HG02588 (cell line): Measurements from ENCODE around the gene DNM1.

Source experiments
- ATAC-seq: cut with Tn5 transposase; IDR thresholded peaks from one replicate; pipeline ENCODE4 v1.9.1; 2021; ENCODE audit warnings: mild to moderate bottlenecking, moderate library complexity; ENCODE audit not compliant: unreplicated experiment

DNM1 gene

GRCh38 chr9:128249908-128250838 is 47.0 kb downstream of the DNM1 start:
- ATAC-seq, result peak; percentile 76

- no peak for ATAC-seq
These were observed 47.9 kb downstream of the DNM1 start for GRCh38 chr9:128250839-128251731.

GRCh38 chr9:128251732-128252100 is 48.5 kb downstream of the DNM1 start:
- no peak for ATAC-seq

- ATAC-seq, result no peak
These were observed 49.3 kb downstream of the DNM1 start for GRCh38 chr9:128252317-128253139.

GRCh38 chr9:128253140-128253990 is 50.2 kb downstream of the DNM1 start:
- ATAC-seq, result no peak

- no peak for ATAC-seq
These were observed 50.8 kb downstream of the DNM1 start for GRCh38 chr9:128253991-128254346.

- no peak for ATAC-seq
These were observed 51.2 kb downstream of the DNM1 start for GRCh38 chr9:128254362-128254761.

GRCh38 chr9:128254855-128255759 is 51.9 kb downstream of the DNM1 start:
- ATAC-seq, result no peak

GRCh38 chr9:128257086-128257825 is 54.1 kb downstream of the DNM1 start:
- no peak for ATAC-seq

GRCh38 chr9:128257907-128258306 is 54.7 kb downstream of the DNM1 start:
- no peak for ATAC-seq

GRCh38 chr9:128258326-128258725 is 55.1 kb downstream of the DNM1 start:
- ATAC-seq, result no peak

GRCh38 chr9:128259156-128259555 is 56.0 kb downstream of the DNM1 start:
- no peak for ATAC-seq

GRCh38 chr9:128260340-128260739 is 57.2 kb downstream of the DNM1 start:
- no peak for ATAC-seq

GRCh38 chr9:128262687-128263086 is 59.5 kb downstream of the DNM1 start:
- no peak for ATAC-seq

- no peak for ATAC-seq
These were observed 62.2 kb downstream of the DNM1 start for GRCh38 chr9:128265348-128265847.

- no peak for ATAC-seq
These were observed 63.9 kb downstream of the DNM1 start for GRCh38 chr9:128266868-128267590.

GRCh38 chr9:128271112-128271511 is 67.9 kb downstream of the DNM1 start:
- no peak for ATAC-seq
